ENCODE results near the gene PPP1R10.

The PPP1R10 gene

GRCh38 chr6:30583921-30584320 is 33.1 kb downstream of the PPP1R10 start:
- no peak for DNase-seq (ENCODE audit: low spot score)
- TF ChIP-seq CTCF (IDR thresholded peaks at IDR 0.05; ENCODE audit: extremely low read depth, insufficient read depth, missing control alignments) = no peak
- in situ Hi-C loops (cut with MboI; ENCODE audit: low pct_unique_long_range_greater_than_20kb, low sequenced_read_pairs, unreplicated experiment) = no loop called here

- no peak for DNase-seq (ENCODE audit: low spot score)
- TF ChIP-seq CTCF (IDR thresholded peaks at IDR 0.05; ENCODE audit: extremely low read depth, insufficient read depth, missing control alignments) = no peak
- in situ Hi-C loops (cut with MboI; ENCODE audit: low pct_unique_long_range_greater_than_20kb, low sequenced_read_pairs, unreplicated experiment) = no loop called here
Observed at GRCh38 chr6:30578051-30578450, 39.0 kb downstream of the PPP1R10 start.

GRCh38 chr6:30573113-30573512 is 43.9 kb downstream of the PPP1R10 start:
- in situ Hi-C loops (cut with MboI; ENCODE audit: low pct_unique_long_range_greater_than_20kb, low sequenced_read_pairs, unreplicated experiment) = no loop called here
- no peak for DNase-seq (ENCODE audit: low spot score)
- TF ChIP-seq CTCF (IDR thresholded peaks at IDR 0.05; ENCODE audit: extremely low read depth, insufficient read depth, missing control alignments) = no peak

GRCh38 chr6:30572148-30572547 is 44.9 kb downstream of the PPP1R10 start:
- in situ Hi-C loops (cut with MboI; ENCODE audit: low pct_unique_long_range_greater_than_20kb, low sequenced_read_pairs, unreplicated experiment) = no loop called here
- TF ChIP-seq CTCF (IDR thresholded peaks at IDR 0.05; ENCODE audit: extremely low read depth, insufficient read depth, missing control alignments) = no peak

GRCh38 chr6:30571762-30572082 is 45.3 kb downstream of the PPP1R10 start:
- no peak for TF ChIP-seq CTCF (IDR thresholded peaks at IDR 0.05; ENCODE audit: extremely low read depth, insufficient read depth, missing control alignments)
- no peak for DNase-seq (ENCODE audit: low spot score)
- in situ Hi-C loops (cut with MboI; ENCODE audit: low pct_unique_long_range_greater_than_20kb, low sequenced_read_pairs, unreplicated experiment) = no loop called here

More at GRCh38 chr6:30572148-30572547, 44.9 kb downstream of the PPP1R10 start:
- DNase-seq (ENCODE audit: low spot score) = no peak

GRCh38 chr6:30571075-30571761 is 45.8 kb downstream of the PPP1R10 start, which contains the start of gene ABCF1:
Gene ABCF1, plus strand, starts transcription at chr6:30571442. Its CDS starts 46 bp downstream, at chr6:30571488.
- in situ Hi-C loops (cut with MboI; ENCODE audit: low pct_unique_long_range_greater_than_20kb, low sequenced_read_pairs, unreplicated experiment) = no loop called here
- peak; percentile 98 for DNase-seq (ENCODE audit: low spot score)
- no peak for TF ChIP-seq CTCF (IDR thresholded peaks at IDR 0.05; ENCODE audit: extremely low read depth, insufficient read depth, missing control alignments)
